ENCODE data around the gene P2RY4.
A peak's percentile ranks its signal among the peaks of the same experiment; 100 is the strongest.
"Not testable (repeated sequence)": the region's sequence is repeated elsewhere in the genome, so short reads cannot be mapped to it uniquely, and the experiment has no call there.

P2RY4 gene

GRCh38 chrX:70260104-70260503 lies at the start of gene P2RY4:
Gene P2RY4, minus strand, starts transcription at chrX:70260204. Its CDS starts 580 bp downstream, at chrX:70259624.
- DNase-seq (ENCODE audit: low spot score), result no peak

GRCh38 chrX:70301716-70302115 lies 41.7 kb upstream of the P2RY4 start:
- DNase-seq (ENCODE audit: low spot score), result no peak

- DNase-seq (ENCODE audit: low spot score), result no peak
Observed at GRCh38 chrX:70293621-70294020, 33.6 kb upstream of the P2RY4 start.

- peak; percentile 23 for DNase-seq (ENCODE audit: low spot score)
Observed at GRCh38 chrX:70292788-70293187, 32.8 kb upstream of the P2RY4 start.

- peak; percentile 95 for DNase-seq (ENCODE audit: low spot score)
Observed at GRCh38 chrX:70289793-70290770, 30.1 kb upstream of the P2RY4 start, which contains the start of the genes KIF4A and PDZD11. Gene KIF4A, plus strand, starts transcription at chrX:70290104. Its CDS starts 355 bp downstream, at chrX:70290459. Gene PDZD11, minus strand, starts transcription at chrX:70289927. Its CDS starts 586 bp downstream, at chrX:70289341.

- DNase-seq (ENCODE audit: low spot score), result peak; percentile 25
Observed at GRCh38 chrX:70289168-70289792, 29.3 kb upstream of the P2RY4 start.

GRCh38 chrX:70281951-70282350 lies 21.9 kb upstream of the P2RY4 start, which contains the start of gene RAB41:
Gene RAB41, plus strand, starts transcription at chrX:70282172. Its CDS starts 46 bp downstream, at chrX:70282218.
- DNase-seq (ENCODE audit: low spot score), result no peak

- no peak for DNase-seq (ENCODE audit: low spot score)
Observed at GRCh38 chrX:70280573-70280972, 20.6 kb upstream of the P2RY4 start.

GRCh38 chrX:70279081-70279480 lies 19.1 kb upstream of the P2RY4 start:
- no peak for DNase-seq (ENCODE audit: low spot score)

GRCh38 chrX:70274029-70274428 lies 14.0 kb upstream of the P2RY4 start:
- DNase-seq (ENCODE audit: low spot score), result not testable (repeated sequence)

GRCh38 chrX:70268034-70268433 lies 8.0 kb upstream of the P2RY4 start, which contains the start of gene ARR3:
Gene ARR3, plus strand, starts transcription at chrX:70268334. Its CDS starts 1,052 bp downstream, at chrX:70269386.
- no peak for DNase-seq (ENCODE audit: low spot score)

GRCh38 chrX:70264784-70265183 lies 4.8 kb upstream of the P2RY4 start:
- DNase-seq (ENCODE audit: low spot score), result no peak

GRCh38 chrX:70262952-70263567 lies 3.1 kb upstream of the P2RY4 start:
- peak; percentile 27 for DNase-seq (ENCODE audit: low spot score)

- DNase-seq (ENCODE audit: low spot score), result no peak
Observed at GRCh38 chrX:70257423-70258288, 2.3 kb downstream of the P2RY4 start.

- DNase-seq (ENCODE audit: low spot score), result no peak
Observed at GRCh38 chrX:70255452-70255851, 4.6 kb downstream of the P2RY4 start.

- no peak for DNase-seq (ENCODE audit: low spot score)
Observed at GRCh38 chrX:70254909-70255308, 5.1 kb downstream of the P2RY4 start.

- no peak for DNase-seq (ENCODE audit: low spot score)
Observed at GRCh38 chrX:70254063-70254400, 6.0 kb downstream of the P2RY4 start.

- DNase-seq (ENCODE audit: low spot score), result no peak
Observed at GRCh38 chrX:70253377-70254062, 6.5 kb downstream of the P2RY4 start.

GRCh38 chrX:70252491-70252890 lies 7.5 kb downstream of the P2RY4 start:
- no peak for DNase-seq (ENCODE audit: low spot score)

- DNase-seq (ENCODE audit: low spot score), result no peak
Observed at GRCh38 chrX:70247252-70247651, 12.8 kb downstream of the P2RY4 start.

GRCh38 chrX:70244881-70245280 lies 15.1 kb downstream of the P2RY4 start:
- no peak for DNase-seq (ENCODE audit: low spot score)
